K562 (cell line): ENCODE results near the gene TIMP1. TPM values are rescaled to one million over a fixed set of nuclear protein-coding genes. Genes with fewer than 3 reads are reported as not detected.

Experiments
- ATF7 ChIP-seq: fragments of 450-650 bp; IDR thresholded peaks from 2 replicates; pipeline ENCODE4 v1.7.1; 2014; ENCODE audit warnings: mild to moderate bottlenecking, moderate library complexity
- CBFA2T2 ChIP-seq: fragments of 450-650 bp; conservative IDR thresholded peaks from 2 replicates; pipeline ENCODE4 v1.6.1; 2017; ENCODE audit warnings: mild to moderate bottlenecking
- CSDE1 ChIP-seq, 2 experiments: fragments of 450-650 bp; IDR thresholded peaks; 2 replicates each; pipeline ENCODE4 v1.6.1; 2016; ENCODE audit warnings: mild to moderate bottlenecking in 1 of 2
- E2F4 ChIP-seq: sonication (generic); formaldehyde crosslinking; IDR thresholded peaks from 2 replicates; pipeline ENCODE4 v1.8.0; 2022; ENCODE audit warnings: mild to moderate bottlenecking, low read depth, missing genetic modification reagents
- E2F6 ChIP-seq, 2 experiments: IDR thresholded peaks; 2 replicates each; pipeline ENCODE4 v1.6.1; 2011; ENCODE audit warnings: borderline replicate concordance in 1 of 2, control low read depth in 1 of 2, low read depth in 1 of 2, low read length in 1 of 2, mild to moderate bottlenecking in 1 of 2, mixed read lengths in 1 of 2, moderate library complexity in 1 of 2; ENCODE audit not compliant: insufficient read depth in 1 of 2, insufficient read length in 1 of 2, poor library complexity in 1 of 2, severe bottlenecking in 1 of 2; ENCODE audit errors: extremely low read depth in 1 of 2
- EZH2 ChIP-seq: IDR thresholded peaks from 2 replicates; pipeline ENCODE4 v1.6.1; 2012; ENCODE audit warnings: low read depth, mild to moderate bottlenecking, inconsistent platforms, low read length, borderline replicate concordance
- GTF3C2 ChIP-seq: IDR thresholded peaks from 3 replicates; pipeline ENCODE4 v1.6.1; 2011; ENCODE audit warnings: borderline replicate concordance, mild to moderate bottlenecking, moderate library complexity; ENCODE audit not compliant: insufficient read length; ENCODE audit errors: extremely low read depth
- KDM4B ChIP-seq, 2 experiments: fragments of 450-650 bp in 1 of 2; sonication (generic) in 1 of 2; IDR thresholded peaks; 2 replicates each; pipeline ENCODE4 v1.6.1; 2016 to 2017; ENCODE audit warnings: borderline replicate concordance in 2 of 2, antibody characterized with exemption in 1 of 2, low read depth in 1 of 2, mild to moderate bottlenecking in 1 of 2
- PRMT5 ChIP-seq: sonication (generic); formaldehyde crosslinking; IDR thresholded peaks from 2 replicates; pipeline ENCODE4 v1.5.0; 2020; ENCODE audit warnings: missing genetic modification reagents
- RFX1 ChIP-seq: fragments of 450-650 bp; IDR thresholded peaks from 2 replicates; pipeline ENCODE4 v1.6.1; 2016; ENCODE audit warnings: mild to moderate bottlenecking, moderate library complexity
- ZEB2 ChIP-seq: fragments of 450-650 bp; IDR thresholded peaks from 2 replicates; pipeline ENCODE4 v1.6.1; 2016
- ZFP91 ChIP-seq: sonication (generic); formaldehyde crosslinking; IDR thresholded peaks from 2 replicates; pipeline ENCODE4 v1.8.0; 2022; ENCODE audit warnings: mild to moderate bottlenecking, missing genetic modification reagents
- ZKSCAN8 ChIP-seq: fragments of 200-800 bp; sonication (Bioruptor generic); IDR thresholded peaks from 2 replicates; pipeline ENCODE4 v1.6.1; 2016; ENCODE audit warnings: missing genetic modification characterization, missing compliant biosample characterization
- ZNF280B ChIP-seq: fragments of 250-450 bp; sonication (Bioruptor Pico); IDR thresholded peaks from 2 replicates; pipeline ENCODE4 v1.5.1; 2021; ENCODE audit warnings: mild to moderate bottlenecking
- ZNF449 ChIP-seq: fragments of 250-450 bp; sonication (Bioruptor Pico); IDR thresholded peaks from 2 replicates; pipeline ENCODE4 v1.8.0; 2022; ENCODE audit warnings: moderate library complexity, mild to moderate bottlenecking, inconsistent platforms
- ZNF551 ChIP-seq: fragments of 250-450 bp; sonication (Bioruptor Pico); IDR thresholded peaks from 2 replicates; pipeline ENCODE4 v1.5.0; 2021; ENCODE audit warnings: mild to moderate bottlenecking, moderate library complexity
- ZSCAN29 ChIP-seq: fragments of 450-650 bp; IDR thresholded peaks from 2 replicates; pipeline ENCODE4 v1.6.1; 2017
- polyA plus RNA-seq, 8 experiments: library from polyadenylated mRNA; depleted of rRNA in 4 of 8; stranded (reverse) in 5 of 8; unstranded in 3 of 8; fragments of >200 nt; fragmentation: Nextera tagmentation in 2 of 8; fragmentation: Illumina TruSeq in 1 of 8; extraction: Ambion mirVana in 2 of 8; extraction: Trizol in 1 of 8; gene quantifications; 2 replicates each; pipeline versions ENCODE4 v1.2.1 to v1.2.3, GENCODE V29; 2011 to 2014; ENCODE audit warnings: inconsistent platforms in 1 of 8, missing spikeins in 1 of 8
- total RNA-seq, 7 experiments: library from RNA; depleted of rRNA in 6 of 7; stranded (reverse); fragments of >200 nt in 6 of 7; fragmentation: Illumina TruSeq in 2 of 7; extraction: Trizol in 2 of 7; gene quantifications; 2 replicates each; pipeline versions ENCODE4 v1.2.1 to v1.2.3, GENCODE V29; 2011 to 2021; ENCODE audit warnings: low replicate concordance in 1 of 7

TIMP1 gene
- total and polyA plus RNA-seq, 9 of the 15 experiments (the other 6 are each of a cell fraction or from before 2014, with no cell fraction given) = 115 to 699 (median 273) TPM

- TF ChIP-seq ZNF280B (CRISPR knock-in tag) = no peak
- no peak for TF ChIP-seq ZNF551 (CRISPR knock-in tag)
- TF ChIP-seq ZNF449 (CRISPR knock-in tag) = no peak
- TF ChIP-seq EZH2 = no peak
- no peak for TF ChIP-seq E2F4 (CRISPR knock-in tag)
- TF ChIP-seq CSDE1 (IDR thresholded peaks at IDR 0.05) = no peak
- no peak for TF ChIP-seq GTF3C2
- TF ChIP-seq ZEB2 = no peak
- peak in 1 of 2 experiments; percentile 10 for TF ChIP-seq E2F6 (IDR thresholded peaks at IDR 0.05; ENCODE audit: borderline replicate concordance in 1 of 2, extremely low read depth in 1 of 2, insufficient read depth in 1 of 2, insufficient read length in 1 of 2, low read depth in 1 of 2, low read length in 1 of 2, poor library complexity in 1 of 2, severe bottlenecking in 1 of 2)
- no peak for TF ChIP-seq KDM4B (IDR thresholded peaks at IDR 0.05; ENCODE audit: borderline replicate concordance in 2 of 2, low read depth in 1 of 2)
- peak; percentile 100 for TF ChIP-seq ZKSCAN8
- peak; percentile 84 for TF ChIP-seq ATF7
- no peak for TF ChIP-seq PRMT5
- no peak for TF ChIP-seq CBFA2T2
- no peak for TF ChIP-seq RFX1
- TF ChIP-seq ZFP91 (CRISPR knock-in tag) = no peak
- TF ChIP-seq ZSCAN29 = no peak
Observed at GRCh38 chrX:47581731-47582647, at the start of gene TIMP1 (continued).
